Peyer's patch (tissue), 4 donors: Measurements from ENCODE around the gene ILDR2.

ENCODE experiments used
- POLR2A ChIP-seq, 2 donors: fragments of 450-650 bp; IDR thresholded peaks; one replicate each; pipeline ENCODE4 v1.5.1; 2017; ENCODE audit warnings: antibody characterized with exemption in 2 of 2, mild to moderate bottlenecking in 2 of 2, moderate library complexity in 2 of 2
- TF ChIP-seq, protein P1 (sequence below), 6 experiments: fragments of 450-650 bp in 4 of 6; fragments of 200-600 bp in 2 of 6; sonication (generic) in 1 of 6; IDR thresholded peaks; one replicate each; pipeline ENCODE4 v1.5.1; 2017 to 2019; ENCODE audit warnings: antibody characterized with exemption in 6 of 6, mild to moderate bottlenecking in 3 of 6, moderate library complexity in 1 of 6

- no peak for TF ChIP-seq POLR2A (IDR thresholded peaks at IDR 0.05)
- TF ChIP-seq, protein P1, sequence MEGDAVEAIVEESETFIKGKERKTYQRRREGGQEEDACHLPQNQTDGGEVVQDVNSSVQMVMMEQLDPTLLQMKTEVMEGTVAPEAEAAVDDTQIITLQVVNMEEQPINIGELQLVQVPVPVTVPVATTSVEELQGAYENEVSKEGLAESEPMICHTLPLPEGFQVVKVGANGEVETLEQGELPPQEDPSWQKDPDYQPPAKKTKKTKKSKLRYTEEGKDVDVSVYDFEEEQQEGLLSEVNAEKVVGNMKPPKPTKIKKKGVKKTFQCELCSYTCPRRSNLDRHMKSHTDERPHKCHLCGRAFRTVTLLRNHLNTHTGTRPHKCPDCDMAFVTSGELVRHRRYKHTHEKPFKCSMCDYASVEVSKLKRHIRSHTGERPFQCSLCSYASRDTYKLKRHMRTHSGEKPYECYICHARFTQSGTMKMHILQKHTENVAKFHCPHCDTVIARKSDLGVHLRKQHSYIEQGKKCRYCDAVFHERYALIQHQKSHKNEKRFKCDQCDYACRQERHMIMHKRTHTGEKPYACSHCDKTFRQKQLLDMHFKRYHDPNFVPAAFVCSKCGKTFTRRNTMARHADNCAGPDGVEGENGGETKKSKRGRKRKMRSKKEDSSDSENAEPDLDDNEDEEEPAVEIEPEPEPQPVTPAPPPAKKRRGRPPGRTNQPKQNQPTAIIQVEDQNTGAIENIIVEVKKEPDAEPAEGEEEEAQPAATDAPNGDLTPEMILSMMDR (IDR thresholded peaks at IDR 0.05) = no peak
These were observed 92.4 kb downstream of the ILDR2 start for GRCh38 chr1:166882893-166883292.
